HK-2 (cell line): ENCODE results near the gene CD4.
A peak's percentile ranks its signal among the peaks of the same experiment; 100 is the strongest.

Experiments used
- DNase-seq: peaks from one replicate; pipeline ENCODE4 v3.0.0-alpha.2; 2018; ENCODE audit not compliant: unreplicated experiment

Gene CD4

DNA sequence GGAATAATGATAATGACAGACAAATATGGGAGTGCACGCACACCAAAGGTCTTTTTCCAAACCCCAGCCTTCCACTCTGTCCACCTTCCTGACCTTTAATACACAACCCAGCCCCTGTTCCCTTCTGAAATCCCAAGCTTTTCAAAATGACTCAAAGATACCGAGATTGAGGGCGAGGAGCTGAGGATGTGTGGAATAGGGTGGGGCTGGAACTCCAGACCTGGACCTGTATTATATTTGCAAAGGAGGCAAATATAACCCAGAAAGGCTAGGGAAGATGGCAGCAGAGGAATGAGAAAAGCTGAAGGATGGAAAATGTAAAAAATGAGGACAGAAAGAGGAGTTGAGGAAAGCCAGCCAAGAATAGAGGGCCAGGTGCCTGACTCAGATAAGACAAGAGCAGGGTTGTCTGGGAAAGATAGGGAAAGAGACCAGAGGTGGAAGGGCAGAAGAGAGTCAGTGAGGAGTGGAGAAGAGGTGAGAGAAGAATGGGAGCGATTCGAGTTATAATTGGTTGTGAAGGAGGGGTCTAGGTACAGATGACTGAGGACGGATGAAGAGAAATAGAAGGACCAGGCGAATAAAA, 24.2 kb upstream of the CD4 start:
- no peak for DNase-seq

DNA sequence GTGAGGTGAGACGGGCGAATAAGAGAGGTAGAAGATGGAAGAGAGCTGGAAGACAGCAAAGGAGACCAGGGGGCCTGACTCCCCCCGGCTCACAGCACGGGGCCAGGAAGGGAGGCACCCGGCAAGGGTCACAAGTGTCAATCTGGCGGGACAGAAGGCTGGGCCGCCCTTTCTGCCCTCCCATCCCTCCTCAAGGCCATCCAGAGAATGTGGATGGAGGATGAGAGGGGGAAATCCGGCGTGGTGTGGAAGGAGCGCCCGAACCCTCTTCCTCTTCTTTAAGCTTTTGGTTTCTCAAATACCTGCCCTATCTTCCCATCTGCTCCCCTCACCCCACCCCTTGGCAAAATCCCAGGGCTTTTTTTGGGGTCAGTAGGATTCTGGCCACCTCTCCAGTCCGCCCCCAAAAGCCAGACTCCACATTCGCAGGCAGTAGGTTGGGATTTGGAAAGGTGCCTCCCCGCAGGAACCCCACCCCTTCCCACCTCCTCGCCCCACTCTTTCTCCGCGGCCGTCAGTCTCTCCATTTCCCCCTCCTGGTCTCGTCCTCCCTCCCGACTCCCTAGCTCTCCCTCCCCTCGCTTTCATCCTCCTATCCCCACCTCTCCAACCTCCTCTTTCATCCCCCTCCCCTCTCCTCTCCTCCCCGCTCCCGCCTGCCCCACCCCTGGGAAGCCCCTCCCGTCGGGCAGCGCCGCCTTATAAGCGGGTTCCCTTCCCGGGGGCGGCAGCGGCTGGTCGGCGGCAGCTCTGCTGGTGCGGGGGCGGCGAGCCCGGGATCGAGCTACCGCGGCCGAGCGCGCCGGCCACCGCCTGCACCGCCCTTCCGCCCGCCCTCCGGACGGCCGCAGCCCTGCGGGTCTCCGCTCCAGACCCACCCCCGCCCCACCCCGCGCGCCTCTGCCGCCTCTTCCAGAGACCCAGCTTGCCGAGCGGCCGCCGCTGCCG, 23.4 kb upstream of the CD4 start, which contains the start of gene PTMS:
TSS of gene PTMS (plus strand) at position 730 of the 948 bp plus-strand sequence. CDS start 343 bp downstream, outside the sequence.
- DNase-seq: peak; percentile 89

GRCh38 chr12:6766651-6767349, 22.5 kb upstream of the CD4 start:
- DNase-seq: peak; percentile 79

DNA sequence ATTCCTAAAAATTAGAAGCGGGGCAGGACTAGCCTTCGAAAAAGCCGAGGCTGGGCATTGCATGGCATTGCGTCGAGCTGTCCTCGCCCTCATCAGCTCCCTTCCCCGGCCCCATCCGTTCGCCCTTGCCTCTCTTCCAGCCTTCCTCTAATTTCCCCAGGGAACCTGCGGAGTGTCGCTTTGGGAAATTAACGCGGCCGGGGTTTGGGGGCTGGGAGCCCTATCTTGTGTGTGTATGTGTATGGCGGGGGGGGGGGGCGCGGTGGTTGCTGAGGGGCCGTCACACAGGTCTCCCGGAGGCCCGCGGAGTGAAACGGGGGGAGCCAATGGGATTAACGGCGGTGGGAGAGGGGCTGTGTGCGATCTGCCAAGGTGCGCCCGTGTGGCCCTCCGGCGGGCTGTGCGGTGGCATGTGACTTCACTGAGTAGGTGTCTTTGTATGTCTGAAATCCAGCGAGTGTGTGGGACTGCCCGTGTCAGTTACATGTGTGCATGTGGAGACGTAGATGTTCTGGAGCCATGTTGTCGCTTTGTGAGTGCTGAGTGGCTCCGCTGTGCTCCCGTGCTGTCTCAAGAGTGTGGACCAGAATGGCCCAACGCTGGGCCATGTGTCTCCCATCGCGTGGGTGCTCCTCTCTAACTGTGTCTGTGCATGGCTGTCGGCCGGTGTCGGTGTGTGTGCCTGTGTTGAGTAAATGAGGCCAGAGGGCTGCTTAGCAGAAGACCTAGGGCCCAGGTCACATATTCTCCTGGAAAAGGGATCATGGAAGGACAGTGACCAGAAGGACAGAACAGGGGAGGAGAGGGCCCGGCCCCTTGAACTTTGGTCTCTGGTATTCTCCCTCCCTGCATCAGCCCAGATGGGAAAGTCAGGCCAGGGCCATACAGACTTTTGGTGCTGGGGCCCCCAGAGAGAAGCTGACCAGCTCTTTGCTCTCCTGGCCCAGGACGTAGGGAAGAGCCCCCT, 21.7 kb upstream of the CD4 start:
- peak; percentile 38 for DNase-seq

DNA sequence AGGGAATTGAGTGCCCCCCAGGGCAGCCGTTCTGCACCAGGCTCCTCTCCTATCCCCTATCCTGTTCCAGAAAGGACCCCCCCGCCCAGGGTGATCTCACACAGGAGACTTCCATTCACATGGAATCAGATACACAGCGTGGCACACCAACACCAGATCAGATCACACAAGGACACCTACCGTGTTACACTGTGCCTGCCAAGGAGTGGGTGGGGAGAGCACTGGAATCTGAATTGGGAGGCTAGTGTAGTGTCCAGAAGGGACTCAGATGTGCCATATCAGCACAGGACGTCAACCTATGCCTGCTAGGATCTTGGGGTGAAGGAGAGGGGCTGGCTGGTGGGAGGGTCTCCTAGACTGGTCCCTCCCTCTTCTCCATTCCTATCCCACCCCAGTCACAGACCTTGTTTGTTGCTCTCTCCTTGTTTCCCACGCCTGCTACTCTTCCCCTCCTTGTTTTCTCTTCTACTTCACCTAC, 20.9 kb upstream of the CD4 start:
- DNase-seq: no peak

- DNase-seq: no peak
Observed at GRCh38 chr12:6768990-6769389, 20.3 kb upstream of the CD4 start.

- DNase-seq: no peak
Observed at GRCh38 chr12:6769666-6770065, 19.7 kb upstream of the CD4 start.

DNA sequence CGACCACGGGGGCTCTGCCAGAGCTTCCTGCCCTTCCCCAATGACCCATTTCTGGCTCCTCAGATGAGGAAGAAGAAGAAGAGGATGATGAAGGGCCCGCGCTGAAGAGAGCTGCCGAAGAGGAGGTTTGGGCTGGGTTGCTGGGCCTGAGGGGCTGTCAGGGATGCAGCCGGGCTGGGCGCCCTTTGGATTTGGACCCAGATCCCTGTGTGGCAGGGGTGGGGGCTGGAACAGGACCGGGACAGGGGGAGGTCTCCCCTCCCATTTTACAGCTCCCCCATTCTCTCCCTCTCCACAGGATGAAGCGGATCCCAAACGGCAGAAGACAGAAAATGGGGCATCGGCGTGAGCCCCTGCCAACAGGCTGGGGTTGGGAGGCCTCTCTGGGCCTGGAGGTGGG, 19.2 kb upstream of the CD4 start:
- DNase-seq: no peak

GRCh38 chr12:6770600-6770999, 18.7 kb upstream of the CD4 start:
- no peak for DNase-seq

- DNase-seq: no peak
Observed at GRCh38 chr12:6771091-6771495, 18.2 kb upstream of the CD4 start.

GRCh38 chr12:6771509-6772330, 17.6 kb upstream of the CD4 start:
- no peak for DNase-seq

GRCh38 chr12:6772331-6772695, 17.0 kb upstream of the CD4 start, which contains the start of gene LAG3:
Gene LAG3, plus strand, starts transcription at chr12:6772520. Its CDS starts 333 bp downstream, at chr12:6772853.
- DNase-seq: no peak

- no peak for DNase-seq
Observed at GRCh38 chr12:6772726-6773589, 16.4 kb upstream of the CD4 start.

- DNase-seq: no peak
Observed at GRCh38 chr12:6773590-6774351, 15.6 kb upstream of the CD4 start.

DNA sequence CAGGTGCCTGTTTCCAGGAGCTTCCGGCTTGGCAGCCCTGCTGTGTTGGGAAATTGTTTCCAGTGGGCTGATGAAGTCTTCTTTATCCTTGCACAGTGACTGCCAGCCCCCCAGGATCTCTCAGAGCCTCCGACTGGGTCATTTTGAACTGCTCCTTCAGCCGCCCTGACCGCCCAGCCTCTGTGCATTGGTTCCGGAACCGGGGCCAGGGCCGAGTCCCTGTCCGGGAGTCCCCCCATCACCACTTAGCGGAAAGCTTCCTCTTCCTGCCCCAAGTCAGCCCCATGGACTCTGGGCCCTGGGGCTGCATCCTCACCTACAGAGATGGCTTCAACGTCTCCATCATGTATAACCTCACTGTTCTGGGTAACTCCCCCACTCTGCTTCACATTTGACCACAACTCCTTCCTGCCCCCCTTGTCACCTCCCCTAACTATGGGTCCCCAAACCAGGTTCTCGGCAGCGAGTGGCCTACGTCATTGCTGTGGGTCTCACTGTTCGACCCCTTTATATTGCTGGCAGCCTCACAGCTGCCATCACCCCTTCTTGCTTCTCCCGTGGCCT, 14.7 kb upstream of the CD4 start:
- no peak for DNase-seq

DNA sequence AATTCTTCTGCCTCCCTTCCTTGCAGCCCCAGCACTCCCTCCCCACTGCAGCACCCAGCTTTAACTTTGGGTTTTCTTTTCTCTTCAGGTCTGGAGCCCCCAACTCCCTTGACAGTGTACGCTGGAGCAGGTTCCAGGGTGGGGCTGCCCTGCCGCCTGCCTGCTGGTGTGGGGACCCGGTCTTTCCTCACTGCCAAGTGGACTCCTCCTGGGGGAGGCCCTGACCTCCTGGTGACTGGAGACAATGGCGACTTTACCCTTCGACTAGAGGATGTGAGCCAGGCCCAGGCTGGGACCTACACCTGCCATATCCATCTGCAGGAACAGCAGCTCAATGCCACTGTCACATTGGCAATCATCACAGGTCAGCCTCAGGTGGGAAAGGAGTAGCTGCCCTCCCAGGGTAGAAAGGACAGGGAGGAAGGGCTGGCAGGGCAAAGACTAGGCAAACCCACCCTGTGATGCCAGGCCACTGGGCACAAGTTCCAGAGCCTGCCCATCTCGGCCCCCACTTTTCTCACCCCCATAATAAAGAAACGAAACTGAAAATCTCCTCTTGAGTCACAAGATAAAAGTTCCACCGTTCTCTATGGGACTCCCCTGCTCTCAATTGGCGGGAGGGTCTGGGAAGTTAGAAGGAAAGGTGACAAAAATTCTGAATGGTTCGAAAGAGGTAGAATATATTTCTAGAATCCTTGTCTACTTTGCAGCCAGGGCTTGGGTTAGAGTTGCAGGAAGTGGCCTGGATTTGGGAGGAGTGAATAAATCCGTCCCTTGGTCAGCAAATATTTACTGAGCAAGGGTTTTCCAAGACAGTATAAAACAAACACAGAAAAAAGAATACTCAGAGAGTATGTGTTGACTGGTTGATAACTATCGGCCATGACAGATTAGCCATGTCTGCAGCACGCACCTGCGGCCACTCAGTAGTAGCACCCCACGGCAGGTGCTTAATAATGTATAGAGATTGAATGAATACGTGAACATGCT, 13.8 kb upstream of the CD4 start:
- DNase-seq: no peak

DNA sequence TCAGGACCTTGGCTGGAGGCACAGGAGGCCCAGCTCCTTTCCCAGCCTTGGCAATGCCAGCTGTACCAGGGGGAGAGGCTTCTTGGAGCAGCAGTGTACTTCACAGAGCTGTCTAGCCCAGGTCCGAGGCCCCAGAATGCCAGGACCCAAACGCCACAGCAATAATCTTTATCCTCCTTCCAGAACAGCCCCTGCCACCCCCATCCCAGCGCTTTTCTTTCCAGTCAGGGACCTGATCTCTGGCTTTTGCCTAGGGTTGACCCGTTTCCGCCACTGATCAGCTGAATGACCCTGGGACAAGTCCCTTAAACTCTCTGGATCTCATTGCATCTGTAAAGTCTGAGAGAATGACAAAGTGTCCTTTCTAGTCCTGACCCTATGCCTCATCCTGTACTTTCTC, 11.9 kb upstream of the CD4 start:
- no peak for DNase-seq
